ENCODE results near the gene CHCHD5. TPM values are rescaled to one million over a fixed set of nuclear protein-coding genes. Genes with fewer than 3 reads are reported as not detected.
A peak's percentile ranks its signal among the peaks of the same experiment; 100 is the strongest.

CHCHD5 gene
- total RNA-seq, 1 experiment from 2014 or later = 33.2 TPM

- POLR2A ChIA-PET = no interaction called here
- CTCF ChIA-PET = interaction anchor here (1.3 kb wide), 1 partner anchor 11 kb away, joined by 5 read pairs; no protein-coding TSS in a partner anchor
- H3K36me3 Mint-ChIP-seq = peaks cover 13% of the 10 kb centered on the region
- no peak for ATAC-seq
- H3K4me1 Mint-ChIP-seq = peaks cover 17% of the 10 kb centered on the region
- no peaks in the 10 kb centered on the region for H3K9me3 Mint-ChIP-seq
- H3K27ac Mint-ChIP-seq = peak overlapping the region; percentile 23; the same call in 1 of the 2 replicates
- DNase-seq (ENCODE audit: low spot score) = no peak
- no peak overlapping the region for H3K4me3 Mint-ChIP-seq
- H3K27me3 Mint-ChIP-seq (ENCODE audit: low read depth) = no peaks in the 10 kb centered on the region
- TF ChIP-seq, protein P1, sequence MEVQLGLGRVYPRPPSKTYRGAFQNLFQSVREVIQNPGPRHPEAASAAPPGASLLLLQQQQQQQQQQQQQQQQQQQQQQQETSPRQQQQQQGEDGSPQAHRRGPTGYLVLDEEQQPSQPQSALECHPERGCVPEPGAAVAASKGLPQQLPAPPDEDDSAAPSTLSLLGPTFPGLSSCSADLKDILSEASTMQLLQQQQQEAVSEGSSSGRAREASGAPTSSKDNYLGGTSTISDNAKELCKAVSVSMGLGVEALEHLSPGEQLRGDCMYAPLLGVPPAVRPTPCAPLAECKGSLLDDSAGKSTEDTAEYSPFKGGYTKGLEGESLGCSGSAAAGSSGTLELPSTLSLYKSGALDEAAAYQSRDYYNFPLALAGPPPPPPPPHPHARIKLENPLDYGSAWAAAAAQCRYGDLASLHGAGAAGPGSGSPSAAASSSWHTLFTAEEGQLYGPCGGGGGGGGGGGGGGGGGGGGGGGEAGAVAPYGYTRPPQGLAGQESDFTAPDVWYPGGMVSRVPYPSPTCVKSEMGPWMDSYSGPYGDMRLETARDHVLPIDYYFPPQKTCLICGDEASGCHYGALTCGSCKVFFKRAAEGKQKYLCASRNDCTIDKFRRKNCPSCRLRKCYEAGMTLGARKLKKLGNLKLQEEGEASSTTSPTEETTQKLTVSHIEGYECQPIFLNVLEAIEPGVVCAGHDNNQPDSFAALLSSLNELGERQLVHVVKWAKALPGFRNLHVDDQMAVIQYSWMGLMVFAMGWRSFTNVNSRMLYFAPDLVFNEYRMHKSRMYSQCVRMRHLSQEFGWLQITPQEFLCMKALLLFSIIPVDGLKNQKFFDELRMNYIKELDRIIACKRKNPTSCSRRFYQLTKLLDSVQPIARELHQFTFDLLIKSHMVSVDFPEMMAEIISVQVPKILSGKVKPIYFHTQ (CRISPR knock-in tag; IDR thresholded peaks at IDR 0.05) = no peak
- TF ChIP-seq ZNF232 (CRISPR knock-in tag; IDR thresholded peaks at IDR 0.05) (no peak), ESRRA (CRISPR knock-in tag; IDR thresholded peaks at IDR 0.05; ENCODE audit: borderline replicate concordance) (no peak), TCF7 (CRISPR knock-in tag; IDR thresholded peaks at IDR 0.05; ENCODE audit: low read depth) (no peak), TEAD4 (CRISPR knock-in tag; IDR thresholded peaks at IDR 0.05) (no peak), ZNF423 (CRISPR knock-in tag; IDR thresholded peaks at IDR 0.05) (no peak), SMAD4 (CRISPR knock-in tag; IDR thresholded peaks at IDR 0.05) (no peak), ETV6 (CRISPR knock-in tag; IDR thresholded peaks at IDR 0.05) (no peak), JAZF1 (CRISPR knock-in tag; IDR thresholded peaks at IDR 0.05) (no peak), TEAD1 (CRISPR knock-in tag; IDR thresholded peaks at IDR 0.05) (no peak), FOXP4 (CRISPR knock-in tag; IDR thresholded peaks at IDR 0.05) (no peak), EMX1 (CRISPR knock-in tag; IDR thresholded peaks at IDR 0.05) (no peak), NFATC4 (CRISPR knock-in tag; IDR thresholded peaks at IDR 0.05) (no peak), JUN (CRISPR knock-in tag; IDR thresholded peaks at IDR 0.05) (no peak), ZNF263 (CRISPR knock-in tag; IDR thresholded peaks at IDR 0.05; ENCODE audit: low read depth) (no peak), GABPB1 (CRISPR knock-in tag; IDR thresholded peaks at IDR 0.05) (no peak), ZNF396 (CRISPR knock-in tag; IDR thresholded peaks at IDR 0.05; ENCODE audit: borderline replicate concordance) (no peak), RELA (CRISPR knock-in tag; IDR thresholded peaks at IDR 0.05; ENCODE audit: borderline replicate concordance) (no peak)
- TF ChIP-seq, protein P2, sequence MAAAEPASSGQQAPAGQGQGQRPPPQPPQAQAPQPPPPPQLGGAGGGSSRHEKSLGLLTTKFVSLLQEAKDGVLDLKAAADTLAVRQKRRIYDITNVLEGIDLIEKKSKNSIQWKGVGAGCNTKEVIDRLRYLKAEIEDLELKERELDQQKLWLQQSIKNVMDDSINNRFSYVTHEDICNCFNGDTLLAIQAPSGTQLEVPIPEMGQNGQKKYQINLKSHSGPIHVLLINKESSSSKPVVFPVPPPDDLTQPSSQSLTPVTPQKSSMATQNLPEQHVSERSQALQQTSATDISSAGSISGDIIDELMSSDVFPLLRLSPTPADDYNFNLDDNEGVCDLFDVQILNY (CRISPR knock-in tag; IDR thresholded peaks at IDR 0.05) = no peak
- TF ChIP-seq, protein P3, sequence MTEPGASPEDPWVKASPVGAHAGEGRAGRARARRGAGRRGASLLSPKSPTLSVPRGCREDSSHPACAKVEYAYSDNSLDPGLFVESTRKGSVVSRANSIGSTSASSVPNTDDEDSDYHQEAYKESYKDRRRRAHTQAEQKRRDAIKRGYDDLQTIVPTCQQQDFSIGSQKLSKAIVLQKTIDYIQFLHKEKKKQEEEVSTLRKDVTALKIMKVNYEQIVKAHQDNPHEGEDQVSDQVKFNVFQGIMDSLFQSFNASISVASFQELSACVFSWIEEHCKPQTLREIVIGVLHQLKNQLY (CRISPR knock-in tag; IDR thresholded peaks at IDR 0.05) = no peak
Observed at GRCh38 chr2:112588611-112589045, 4.2 kb downstream of the CHCHD5 start.

- no peaks in the 10 kb centered on the region for H3K9me3 Mint-ChIP-seq
- H3K27me3 Mint-ChIP-seq (ENCODE audit: low read depth) = no peaks in the 10 kb centered on the region
- DNase-seq (ENCODE audit: low spot score) (no peak), ATAC-seq (no peak)
- H3K4me1 Mint-ChIP-seq = peaks cover 8% of the 10 kb centered on the region
- H3K4me3 Mint-ChIP-seq = no peak overlapping the region
- POLR2A ChIA-PET = no interaction called here
- peaks cover 12% of the 10 kb centered on the region for H3K36me3 Mint-ChIP-seq
- CTCF ChIA-PET = interaction anchor here (0.5 to 1.1 kb wide), 3 partner anchors 9 to 171 kb away, joined by 3 to 7 read pairs (median 5); no protein-coding TSS in a partner anchor
- H3K27ac Mint-ChIP-seq = no peak overlapping the region; the same call in 1 of the 2 replicates
- TF ChIP-seq, protein P4, sequence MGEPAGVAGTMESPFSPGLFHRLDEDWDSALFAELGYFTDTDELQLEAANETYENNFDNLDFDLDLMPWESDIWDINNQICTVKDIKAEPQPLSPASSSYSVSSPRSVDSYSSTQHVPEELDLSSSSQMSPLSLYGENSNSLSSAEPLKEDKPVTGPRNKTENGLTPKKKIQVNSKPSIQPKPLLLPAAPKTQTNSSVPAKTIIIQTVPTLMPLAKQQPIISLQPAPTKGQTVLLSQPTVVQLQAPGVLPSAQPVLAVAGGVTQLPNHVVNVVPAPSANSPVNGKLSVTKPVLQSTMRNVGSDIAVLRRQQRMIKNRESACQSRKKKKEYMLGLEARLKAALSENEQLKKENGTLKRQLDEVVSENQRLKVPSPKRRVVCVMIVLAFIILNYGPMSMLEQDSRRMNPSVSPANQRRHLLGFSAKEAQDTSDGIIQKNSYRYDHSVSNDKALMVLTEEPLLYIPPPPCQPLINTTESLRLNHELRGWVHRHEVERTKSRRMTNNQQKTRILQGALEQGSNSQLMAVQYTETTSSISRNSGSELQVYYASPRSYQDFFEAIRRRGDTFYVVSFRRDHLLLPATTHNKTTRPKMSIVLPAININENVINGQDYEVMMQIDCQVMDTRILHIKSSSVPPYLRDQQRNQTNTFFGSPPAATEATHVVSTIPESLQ (CRISPR knock-in tag; IDR thresholded peaks at IDR 0.05) = no peak
- TF ChIP-seq, protein P5, sequence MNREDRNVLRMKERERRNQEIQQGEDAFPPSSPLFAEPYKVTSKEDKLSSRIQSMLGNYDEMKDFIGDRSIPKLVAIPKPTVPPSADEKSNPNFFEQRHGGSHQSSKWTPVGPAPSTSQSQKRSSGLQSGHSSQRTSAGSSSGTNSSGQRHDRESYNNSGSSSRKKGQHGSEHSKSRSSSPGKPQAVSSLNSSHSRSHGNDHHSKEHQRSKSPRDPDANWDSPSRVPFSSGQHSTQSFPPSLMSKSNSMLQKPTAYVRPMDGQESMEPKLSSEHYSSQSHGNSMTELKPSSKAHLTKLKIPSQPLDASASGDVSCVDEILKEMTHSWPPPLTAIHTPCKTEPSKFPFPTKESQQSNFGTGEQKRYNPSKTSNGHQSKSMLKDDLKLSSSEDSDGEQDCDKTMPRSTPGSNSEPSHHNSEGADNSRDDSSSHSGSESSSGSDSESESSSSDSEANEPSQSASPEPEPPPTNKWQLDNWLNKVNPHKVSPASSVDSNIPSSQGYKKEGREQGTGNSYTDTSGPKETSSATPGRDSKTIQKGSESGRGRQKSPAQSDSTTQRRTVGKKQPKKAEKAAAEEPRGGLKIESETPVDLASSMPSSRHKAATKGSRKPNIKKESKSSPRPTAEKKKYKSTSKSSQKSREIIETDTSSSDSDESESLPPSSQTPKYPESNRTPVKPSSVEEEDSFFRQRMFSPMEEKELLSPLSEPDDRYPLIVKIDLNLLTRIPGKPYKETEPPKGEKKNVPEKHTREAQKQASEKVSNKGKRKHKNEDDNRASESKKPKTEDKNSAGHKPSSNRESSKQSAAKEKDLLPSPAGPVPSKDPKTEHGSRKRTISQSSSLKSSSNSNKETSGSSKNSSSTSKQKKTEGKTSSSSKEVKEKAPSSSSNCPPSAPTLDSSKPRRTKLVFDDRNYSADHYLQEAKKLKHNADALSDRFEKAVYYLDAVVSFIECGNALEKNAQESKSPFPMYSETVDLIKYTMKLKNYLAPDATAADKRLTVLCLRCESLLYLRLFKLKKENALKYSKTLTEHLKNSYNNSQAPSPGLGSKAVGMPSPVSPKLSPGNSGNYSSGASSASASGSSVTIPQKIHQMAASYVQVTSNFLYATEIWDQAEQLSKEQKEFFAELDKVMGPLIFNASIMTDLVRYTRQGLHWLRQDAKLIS (CRISPR knock-in tag; IDR thresholded peaks at IDR 0.05; ENCODE audit: borderline replicate concordance) = no peak
- TF ChIP-seq HMGA2 (CRISPR knock-in tag; IDR thresholded peaks at IDR 0.05) = no peak
- TF ChIP-seq FOXJ3 (CRISPR knock-in tag; IDR thresholded peaks at IDR 0.05; ENCODE audit: borderline replicate concordance) = no peak
Observed at GRCh38 chr2:112591413-112591812, 7.0 kb downstream of the CHCHD5 start.

Measured in WTC11 (cell line).